NCI-H1105 treated with DMSO at 0.1 percent for 48 hours (cell line): ENCODE measurements around the gene SWI5.
"Not testable (repeated sequence)": the region's sequence is repeated elsewhere in the genome, so short reads cannot be mapped to it uniquely, and the experiment has no call there.

Source experiments
- DNase-seq: peaks from one replicate; lab custom pipeline; 2025; lab: John Stamatoyannopoulos, UW

The SWI5 gene

GRCh38 chr9:128279088-128280073 lies 3.3 kb downstream of the SWI5 start:
- DNase-seq, result not testable (repeated sequence)

GRCh38 chr9:128280084-128280622 lies 4.1 kb downstream of the SWI5 start:
- no peak for DNase-seq

- DNase-seq, result no peak
These were observed 6.4 kb downstream of the SWI5 start for GRCh38 chr9:128282500-128282899.

GRCh38 chr9:128285033-128285784 lies 9.1 kb downstream of the SWI5 start:
- DNase-seq, result no peak

GRCh38 chr9:128286440-128286839 lies 10.4 kb downstream of the SWI5 start:
- DNase-seq, result no peak

- DNase-seq, result no peak
These were observed 12.4 kb downstream of the SWI5 start for GRCh38 chr9:128288273-128289004.

GRCh38 chr9:128292009-128292408 lies 15.9 kb downstream of the SWI5 start:
- no peak for DNase-seq

GRCh38 chr9:128293091-128293490 lies 17.0 kb downstream of the SWI5 start:
- DNase-seq, result no peak

GRCh38 chr9:128294142-128294541 lies 18.1 kb downstream of the SWI5 start:
- DNase-seq, result no peak

GRCh38 chr9:128296340-128297220 lies 20.5 kb downstream of the SWI5 start:
- no peak for DNase-seq

- no peak for DNase-seq
These were observed 21.2 kb downstream of the SWI5 start for GRCh38 chr9:128297221-128297773.

GRCh38 chr9:128298535-128299482 lies 22.7 kb downstream of the SWI5 start:
- DNase-seq, result no peak

- no peak for DNase-seq
These were observed 28.3 kb downstream of the SWI5 start for GRCh38 chr9:128304136-128304970.

GRCh38 chr9:128304971-128305288 lies 28.9 kb downstream of the SWI5 start:
- no peak for DNase-seq

GRCh38 chr9:128309551-128309950 lies 33.5 kb downstream of the SWI5 start:
- no peak for DNase-seq

- no peak for DNase-seq
These were observed 34.4 kb downstream of the SWI5 start for GRCh38 chr9:128310461-128310860.

- no peak for DNase-seq
These were observed 38.6 kb downstream of the SWI5 start for GRCh38 chr9:128314697-128315096.

GRCh38 chr9:128316421-128316820 lies 40.3 kb downstream of the SWI5 start:
- no peak for DNase-seq

- no peak for DNase-seq
These were observed 41.6 kb downstream of the SWI5 start for GRCh38 chr9:128317629-128318028.
